HG03066 (cell line): ENCODE data around the gene ZNF362.

Experiments used
- ATAC-seq: cut with Tn5 transposase; IDR thresholded peaks from one replicate; pipeline ENCODE4 v1.9.1; 2021; ENCODE audit warnings: low read depth; ENCODE audit not compliant: unreplicated experiment

ZNF362 gene

DNA sequence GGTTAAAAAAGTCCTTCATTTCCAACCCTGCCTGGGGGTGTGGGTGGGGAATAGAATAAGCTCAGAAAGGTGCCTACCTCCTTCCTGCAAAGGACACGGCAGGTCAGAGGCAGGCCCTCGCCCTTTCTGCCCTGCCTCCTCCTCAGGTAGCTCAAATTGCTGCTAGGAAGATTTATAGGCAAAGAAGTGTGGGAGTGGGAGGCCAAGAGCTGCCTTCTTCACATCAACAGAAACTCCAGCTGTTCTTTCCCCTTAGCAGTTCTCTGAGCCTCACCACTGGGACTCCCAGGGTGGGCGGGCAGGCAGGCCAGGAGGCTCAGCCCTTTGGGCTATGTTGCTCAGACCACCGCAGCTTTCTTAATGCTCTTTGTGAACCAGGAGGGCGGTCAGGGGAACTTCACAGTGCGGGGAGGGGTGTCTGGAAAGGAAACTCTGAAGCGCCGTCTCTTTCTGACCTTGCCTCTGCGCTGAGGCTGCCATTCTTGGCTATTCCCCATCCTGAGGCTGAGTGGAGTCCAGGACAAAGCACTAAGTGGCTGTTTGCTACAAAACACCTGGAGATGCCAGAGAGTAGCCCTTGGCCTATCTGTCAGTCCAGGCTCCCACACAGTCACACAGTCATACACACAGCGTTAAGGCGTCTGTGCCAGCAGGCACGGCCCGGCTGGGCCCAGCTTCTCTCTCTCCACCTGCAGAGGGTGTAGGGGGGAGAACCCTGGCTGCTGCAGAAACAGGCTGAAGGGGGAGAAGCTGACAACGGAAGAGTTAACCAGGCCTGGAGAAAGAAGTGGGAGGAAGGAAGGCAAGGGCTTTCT is 67.6 kb downstream of the ZNF362 start:
- no peak for ATAC-seq

DNA sequence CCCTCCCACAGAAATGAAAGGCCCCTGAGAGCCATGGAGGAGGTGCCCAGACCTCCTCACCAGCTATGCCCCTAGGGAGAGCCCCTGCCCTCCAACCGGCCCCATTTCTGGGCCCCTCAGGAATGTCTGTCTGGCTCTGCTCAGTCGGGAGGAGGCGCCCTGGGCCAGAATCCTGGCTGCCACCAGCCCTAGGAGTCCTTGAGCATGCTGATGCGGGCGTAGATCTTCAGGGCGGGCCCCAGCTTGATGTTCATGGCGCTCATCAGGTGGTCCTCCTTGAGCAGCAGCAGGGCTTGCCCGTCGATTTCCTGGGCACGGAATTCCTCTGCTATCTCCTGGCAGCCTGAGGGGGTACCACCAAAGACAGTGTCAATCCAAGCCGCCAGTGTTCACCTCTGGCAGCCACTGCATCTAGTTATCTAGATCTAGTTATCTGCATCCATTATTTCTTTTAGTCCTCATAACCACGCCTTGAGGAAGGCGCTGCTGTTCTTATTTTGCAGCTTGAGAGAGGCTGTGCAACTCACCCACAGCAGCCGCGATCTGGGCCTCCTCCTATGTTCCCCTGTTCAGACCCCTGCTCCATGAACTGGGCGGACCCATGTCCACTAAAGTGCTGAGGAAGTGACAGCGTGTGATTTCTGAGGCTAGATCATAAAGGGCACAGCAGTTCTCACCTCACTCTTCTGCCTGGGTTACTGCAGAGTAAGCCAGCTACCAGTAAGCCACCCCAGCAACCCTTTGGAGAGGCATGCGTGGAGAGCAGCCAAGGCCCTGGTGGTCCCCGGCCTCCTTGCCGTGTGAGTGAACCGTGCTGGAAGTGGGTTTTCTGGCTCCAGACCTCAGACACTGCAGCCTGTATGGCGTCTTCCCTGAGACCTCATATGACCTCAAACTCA is 68.6 kb downstream of the ZNF362 start:
- ATAC-seq: no peak

DNA sequence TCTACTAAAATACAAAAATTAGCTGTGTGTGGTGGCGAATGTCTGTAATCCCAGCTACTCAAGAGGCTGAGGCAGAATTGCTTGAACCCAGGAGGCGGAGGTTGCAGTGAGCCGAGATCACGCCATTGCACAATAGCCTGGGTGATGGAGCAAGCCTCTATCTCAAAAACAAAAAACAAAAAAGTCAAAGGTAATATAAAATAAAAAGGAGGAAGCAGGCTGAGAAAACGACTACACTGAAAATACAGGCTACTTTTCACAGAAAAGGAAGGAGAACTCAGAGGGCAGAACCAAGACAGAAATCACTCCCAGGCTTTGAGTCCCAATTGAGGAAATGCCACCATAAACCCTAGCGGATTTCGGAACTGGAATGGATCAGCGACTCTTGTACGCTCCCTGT is 70.5 kb downstream of the ZNF362 start:
- no peak for ATAC-seq

DNA sequence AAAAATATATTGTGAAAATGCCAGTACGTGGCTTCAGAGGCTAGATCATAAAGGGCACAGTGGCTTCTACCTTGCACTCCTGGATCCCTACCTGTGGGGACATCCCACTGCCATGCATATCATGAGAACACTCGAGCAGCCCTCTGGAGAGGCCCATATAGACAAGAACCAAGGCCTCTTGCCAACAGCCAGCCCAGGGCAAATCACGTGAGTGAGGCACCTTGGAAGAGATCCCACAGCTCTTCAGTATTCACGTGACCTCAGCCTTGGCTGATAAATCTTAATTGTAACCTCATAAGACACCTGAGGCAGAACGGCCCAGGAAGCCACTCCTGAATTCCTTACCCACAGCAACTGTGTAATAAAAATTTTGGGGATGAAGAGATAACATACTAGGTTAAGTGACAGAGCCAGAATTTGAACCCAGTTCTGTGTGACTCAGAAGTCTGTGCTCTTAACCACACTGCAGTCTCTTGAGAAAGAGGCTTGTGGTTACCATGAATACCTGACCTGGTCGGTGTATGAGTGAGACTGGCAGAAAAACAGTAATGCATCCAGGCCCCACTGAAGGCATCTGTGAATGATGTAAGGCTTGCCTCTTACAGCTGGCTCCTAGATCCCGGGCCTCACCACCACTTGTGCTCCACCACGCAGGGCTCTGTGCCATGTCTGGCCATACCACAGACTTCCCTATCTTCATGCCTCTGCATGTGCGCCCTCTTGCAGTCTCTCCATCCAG is 71.5 kb downstream of the ZNF362 start:
- ATAC-seq: no peak

DNA sequence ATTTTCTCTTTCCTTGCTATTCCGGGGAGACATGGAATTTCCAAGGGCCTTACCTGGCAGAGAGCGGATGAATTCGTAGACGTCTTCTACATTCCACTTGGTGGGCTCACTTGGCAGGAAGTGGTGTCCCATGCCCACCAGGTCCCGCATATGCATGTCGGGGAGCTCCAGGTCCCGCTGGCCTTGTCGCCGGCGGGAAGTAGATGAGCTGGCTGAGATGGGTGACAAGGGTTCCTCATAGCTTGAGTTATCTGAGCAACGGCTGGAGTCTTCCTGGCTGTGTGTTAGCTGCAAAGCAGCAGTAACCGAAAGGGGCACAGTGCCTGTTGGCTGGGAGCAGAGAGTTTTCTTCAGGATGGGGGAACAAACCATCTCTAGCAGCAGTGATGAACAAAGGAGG is 72.5 kb downstream of the ZNF362 start:
- no peak for ATAC-seq

DNA sequence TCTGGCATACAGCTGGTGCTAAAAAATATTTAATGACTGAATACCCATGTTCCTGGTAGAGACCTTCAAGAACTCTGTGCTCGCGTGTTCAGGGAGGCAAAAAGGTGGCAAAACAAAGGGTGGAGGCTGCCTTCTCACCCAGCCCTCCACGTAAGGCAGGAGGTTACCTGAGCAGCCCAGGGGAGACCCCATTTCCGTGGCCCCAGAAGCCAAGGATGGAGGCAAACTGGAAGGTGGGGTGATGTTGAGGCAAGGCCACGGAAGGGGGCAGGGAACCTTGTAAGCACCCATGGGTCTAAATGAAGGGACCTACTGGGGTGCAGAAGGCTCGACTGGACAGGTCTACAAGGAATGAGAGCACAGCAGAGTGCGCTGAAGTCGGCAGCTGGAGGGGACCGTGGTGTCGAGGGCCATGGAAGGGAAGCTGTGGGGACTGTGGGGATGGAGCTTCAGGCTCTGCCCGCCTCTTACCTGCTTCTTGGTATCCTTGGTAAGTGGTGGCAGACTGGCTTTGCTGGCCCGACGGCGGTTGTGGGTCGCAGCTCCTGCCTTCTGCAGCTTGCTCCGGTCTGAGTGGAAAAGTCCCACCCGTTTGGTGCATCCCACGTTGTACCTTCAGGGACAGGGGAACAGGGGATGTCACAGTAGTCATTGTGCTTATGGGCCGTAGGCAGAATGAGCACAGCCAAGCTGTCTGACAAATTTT is 73.5 kb downstream of the ZNF362 start:
- no peak for ATAC-seq

DNA sequence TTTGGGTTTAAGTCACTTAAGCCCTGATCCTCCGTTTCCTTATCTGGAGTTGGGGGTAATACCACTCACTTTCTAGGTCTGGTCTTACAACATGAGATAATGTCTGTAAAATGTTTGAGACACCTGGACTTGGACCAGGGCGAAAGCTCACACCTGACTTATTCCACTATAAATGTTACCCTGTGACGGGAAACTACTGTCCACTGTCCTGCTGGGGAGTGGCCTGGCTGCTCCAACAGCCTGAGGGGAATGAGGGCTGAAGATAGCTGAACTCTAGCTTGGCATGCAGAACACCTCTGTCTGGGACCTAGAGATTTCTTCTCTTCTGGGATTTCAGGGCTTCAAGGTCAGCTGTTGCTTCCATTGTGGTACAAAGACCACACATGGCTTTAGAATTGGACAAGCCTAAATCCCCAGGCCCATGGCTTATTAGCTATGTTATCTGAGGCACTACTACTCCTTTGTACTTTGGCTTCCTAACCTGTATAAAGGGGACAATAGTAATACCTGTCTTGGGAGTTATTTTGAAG is 74.1 kb downstream of the ZNF362 start:
- no peak for ATAC-seq

DNA sequence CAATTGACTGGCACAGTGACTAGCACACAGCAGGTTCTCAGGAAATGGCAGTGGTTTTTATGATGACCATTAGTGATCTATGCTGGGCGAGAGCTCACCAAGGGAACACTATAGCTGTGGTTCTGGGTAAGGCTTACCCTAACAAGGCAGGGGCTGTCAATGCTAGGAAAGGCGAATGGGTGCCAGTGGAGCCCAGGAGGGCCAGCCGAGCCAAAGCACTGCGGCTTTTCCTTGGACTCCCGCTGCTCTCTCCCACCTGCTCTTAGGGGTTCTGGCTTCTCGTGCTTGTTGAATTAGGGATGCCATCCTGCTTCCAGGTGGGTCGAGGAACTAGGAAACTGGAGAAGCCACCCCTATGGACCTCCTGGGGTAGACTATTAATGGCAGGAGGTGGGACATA is 74.6 kb downstream of the ZNF362 start:
- ATAC-seq: no peak

DNA sequence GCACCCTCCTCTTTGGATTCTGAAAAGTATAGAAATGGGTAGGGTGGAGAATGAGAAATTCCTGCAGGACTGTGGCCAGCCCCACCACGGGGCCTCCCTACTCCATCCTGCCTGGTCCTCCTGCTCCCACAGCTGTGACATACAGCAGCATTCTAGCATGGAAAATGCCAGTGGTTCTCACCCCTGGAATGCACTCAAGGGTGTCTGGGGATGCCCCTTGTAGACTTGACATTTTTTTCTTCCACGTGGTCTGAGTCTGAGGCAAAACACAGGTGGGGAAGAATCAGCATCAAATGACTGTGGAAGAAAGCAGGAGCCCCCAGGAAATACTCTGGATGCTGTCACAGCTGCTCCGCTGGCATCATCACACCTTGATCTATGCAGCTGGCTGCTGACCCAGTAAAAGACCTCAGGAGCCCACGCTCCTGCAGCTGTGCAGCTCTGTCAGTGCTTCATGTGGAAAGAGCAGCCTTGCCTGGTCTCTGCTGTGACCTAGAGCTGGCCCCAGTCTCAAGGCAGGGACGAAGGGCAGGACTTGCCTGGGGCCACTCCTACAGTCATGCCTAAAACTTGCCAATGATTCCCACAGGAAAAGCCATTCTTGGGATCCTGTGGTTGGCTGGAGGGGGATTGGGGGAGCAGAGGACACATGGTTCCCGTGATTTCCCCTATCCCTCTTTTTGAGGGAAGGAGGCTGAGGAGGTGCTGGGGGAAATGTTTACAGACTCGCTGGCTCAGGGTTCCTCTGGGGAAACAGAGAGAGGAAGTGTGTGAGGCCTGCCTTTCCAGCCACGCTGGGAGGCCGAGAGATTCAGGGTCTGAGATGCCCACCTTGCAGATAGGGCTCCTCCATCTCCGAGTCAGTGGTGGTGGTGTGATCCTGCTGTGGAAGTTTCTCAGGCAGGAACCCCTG is 75.4 kb downstream of the ZNF362 start:
- ATAC-seq: no peak

DNA sequence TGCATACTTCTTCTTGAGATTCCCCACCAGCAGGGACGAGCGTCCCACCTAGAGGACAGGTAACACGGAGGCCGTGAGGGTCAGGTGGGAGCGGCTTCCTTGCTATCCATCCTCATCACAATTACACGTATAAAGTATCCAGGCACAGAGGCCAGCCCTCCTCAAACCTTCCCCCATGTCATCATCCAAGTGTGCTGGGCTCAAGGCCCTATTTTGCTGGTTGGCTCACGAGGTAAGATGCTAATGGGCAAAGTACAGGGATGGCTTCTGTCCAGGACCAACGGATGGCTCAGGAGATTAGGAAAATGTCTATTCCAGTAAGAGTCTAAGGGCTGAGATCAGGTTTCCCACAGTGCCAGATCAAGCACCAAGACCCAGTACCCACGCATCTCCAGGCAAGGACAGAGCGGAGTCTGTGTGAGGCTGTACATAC is 76.1 kb downstream of the ZNF362 start:
- ATAC-seq: no peak

DNA sequence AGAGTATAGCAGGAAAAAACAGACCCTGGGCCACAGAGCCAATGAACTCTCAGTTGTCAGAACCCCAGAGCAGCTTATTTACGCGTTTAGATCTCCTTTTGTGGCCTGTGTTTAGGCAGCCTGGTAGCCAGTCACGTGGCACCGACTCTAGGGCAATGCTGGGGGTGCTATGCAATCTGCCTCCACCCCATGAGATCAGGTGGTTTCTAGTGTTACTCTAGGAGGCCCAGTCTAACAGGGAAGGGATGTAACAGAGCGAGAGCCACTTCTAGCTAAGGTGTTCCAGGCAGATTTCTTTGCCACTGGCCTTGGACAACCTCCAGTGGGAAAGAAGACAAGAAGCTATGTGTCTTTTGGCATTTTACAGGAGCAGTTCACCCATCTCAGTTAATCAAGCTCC is 76.6 kb downstream of the ZNF362 start:
- ATAC-seq: no peak

DNA sequence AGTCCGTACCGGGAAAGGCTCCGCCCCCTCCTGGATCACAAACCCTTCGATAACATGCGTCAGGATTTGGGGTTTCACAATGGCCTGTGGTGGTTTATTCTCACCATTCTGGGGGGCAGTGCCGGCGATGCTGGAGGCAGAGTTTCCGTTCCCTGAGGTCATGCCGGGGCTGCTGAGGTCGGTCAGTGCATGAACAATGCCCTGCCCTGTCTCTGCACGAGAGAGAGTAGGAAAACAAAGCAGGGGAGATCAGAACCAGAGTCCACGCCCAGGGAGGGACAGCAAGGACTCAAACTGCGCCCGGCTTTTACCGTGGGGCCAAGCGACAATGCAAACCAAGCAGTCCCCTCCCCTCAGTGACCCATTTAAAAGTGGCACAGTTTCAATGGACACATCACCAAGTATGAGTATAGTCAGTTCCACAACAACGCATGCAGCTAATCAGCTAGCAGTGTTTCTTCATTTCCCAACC is 77.8 kb downstream of the ZNF362 start:
- ATAC-seq: no peak

DNA sequence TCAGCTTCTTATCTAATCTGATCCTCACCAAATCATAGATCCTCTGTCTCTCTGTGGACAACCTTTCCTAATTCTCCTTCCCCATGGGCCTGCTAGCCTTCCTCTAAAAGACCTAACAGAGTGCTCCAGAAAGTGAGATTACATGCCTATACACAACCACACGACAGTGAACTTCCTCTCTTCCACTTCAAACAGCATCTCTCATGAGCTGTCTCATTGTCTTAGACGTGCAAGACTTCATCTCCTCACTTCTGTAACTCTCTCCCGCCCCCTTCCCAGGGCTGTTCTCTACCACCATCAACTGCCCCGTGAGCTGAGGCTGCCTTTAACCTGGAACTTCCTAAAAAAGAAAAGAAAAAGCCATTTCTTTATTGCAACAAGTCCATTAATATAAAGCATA is 78.7 kb downstream of the ZNF362 start:
- no peak for ATAC-seq

DNA sequence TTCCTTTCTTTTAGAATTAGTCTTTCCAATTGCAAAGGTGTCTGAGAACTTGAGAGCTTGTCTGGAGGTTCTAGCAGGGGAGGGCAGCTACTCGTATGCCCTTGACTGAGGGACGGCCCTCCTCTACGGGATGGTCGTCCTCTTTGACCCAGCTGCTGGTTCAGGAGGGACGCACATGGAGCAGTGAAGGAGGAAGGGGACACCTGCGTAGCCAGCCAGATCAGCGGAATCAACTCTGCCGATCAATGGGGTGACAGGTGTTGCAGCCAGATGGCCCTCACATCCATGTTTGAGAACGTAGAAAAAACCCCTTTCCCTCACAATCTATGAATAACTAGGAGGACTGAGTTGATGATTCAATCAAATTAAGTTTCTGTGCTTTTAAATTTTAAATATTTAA is 80.3 kb downstream of the ZNF362 start:
- ATAC-seq: no peak

DNA sequence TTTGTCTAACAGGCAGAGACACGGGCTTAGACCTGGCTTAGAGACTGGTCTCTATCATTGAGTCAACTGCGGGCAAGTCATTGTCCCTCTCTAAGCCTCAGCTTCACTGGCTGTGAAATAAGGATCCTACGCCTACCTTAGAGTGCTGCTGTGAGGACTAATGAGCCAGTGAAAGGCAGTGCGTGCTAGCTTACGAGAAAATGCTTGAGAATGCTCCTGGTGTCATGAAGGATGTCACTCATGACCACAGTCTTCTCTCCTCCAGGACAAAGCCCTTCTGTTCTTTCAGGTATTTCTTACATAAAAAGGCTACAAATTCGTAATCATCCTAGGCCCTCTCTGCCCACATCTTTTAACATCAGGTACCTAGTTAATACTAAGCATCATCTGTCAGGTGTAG is 81.1 kb downstream of the ZNF362 start:
- no peak for ATAC-seq

DNA sequence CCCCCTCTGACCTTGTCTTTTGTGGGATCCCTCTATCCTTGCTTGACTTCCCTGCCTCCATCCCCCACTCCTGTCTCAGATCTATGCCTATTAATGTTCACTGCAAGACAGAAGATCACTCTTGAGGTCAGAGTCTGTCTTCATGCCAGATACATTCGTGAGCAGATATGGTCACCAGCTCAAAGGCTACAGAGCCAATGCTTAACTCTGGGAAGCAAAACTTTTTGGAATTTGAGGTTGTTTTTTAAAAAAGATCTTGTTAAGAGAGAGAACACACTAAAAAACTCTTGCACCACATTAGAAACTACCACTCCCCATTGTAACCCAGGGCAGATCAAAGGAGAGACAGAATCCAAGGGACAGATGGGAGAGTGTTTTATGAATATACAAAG is 81.8 kb downstream of the ZNF362 start:
- no peak for ATAC-seq

DNA sequence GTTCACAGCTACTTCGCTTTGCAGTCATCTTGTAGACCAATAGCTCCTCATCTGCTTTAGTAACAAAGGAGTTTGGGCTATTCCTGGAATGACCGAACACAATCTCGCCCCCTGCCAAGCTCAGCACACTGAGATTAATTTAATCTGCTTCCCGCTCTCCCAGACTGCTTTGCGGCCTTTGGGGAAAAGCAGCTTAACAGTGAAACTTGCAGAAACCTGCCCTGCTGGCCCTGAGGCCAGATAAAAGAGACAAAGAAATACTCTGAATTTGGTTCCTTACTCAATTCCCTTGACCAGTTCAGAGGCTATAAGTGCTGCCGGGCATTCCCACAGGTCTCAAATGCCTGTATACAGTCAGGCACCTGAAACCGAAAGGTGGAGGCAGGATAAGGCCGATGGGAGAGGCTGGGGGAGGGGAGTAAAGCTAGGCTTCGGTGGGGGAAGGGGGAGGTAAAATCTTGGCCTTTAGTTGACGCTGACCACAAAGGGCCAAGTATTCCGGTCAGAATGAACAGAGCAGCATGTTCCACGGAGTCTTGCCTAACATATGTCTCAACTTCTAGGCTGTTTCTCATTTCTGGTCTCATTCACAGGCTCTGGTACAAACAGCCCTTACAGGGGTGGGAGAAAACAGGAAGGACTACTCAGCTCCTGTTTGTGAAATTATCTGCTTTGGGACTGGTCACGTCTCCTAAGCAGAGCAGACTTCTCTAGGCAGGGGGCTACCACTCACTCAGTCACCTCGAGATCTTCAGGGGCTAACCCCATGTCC is 82.3 kb downstream of the ZNF362 start:
- ATAC-seq: no peak

DNA sequence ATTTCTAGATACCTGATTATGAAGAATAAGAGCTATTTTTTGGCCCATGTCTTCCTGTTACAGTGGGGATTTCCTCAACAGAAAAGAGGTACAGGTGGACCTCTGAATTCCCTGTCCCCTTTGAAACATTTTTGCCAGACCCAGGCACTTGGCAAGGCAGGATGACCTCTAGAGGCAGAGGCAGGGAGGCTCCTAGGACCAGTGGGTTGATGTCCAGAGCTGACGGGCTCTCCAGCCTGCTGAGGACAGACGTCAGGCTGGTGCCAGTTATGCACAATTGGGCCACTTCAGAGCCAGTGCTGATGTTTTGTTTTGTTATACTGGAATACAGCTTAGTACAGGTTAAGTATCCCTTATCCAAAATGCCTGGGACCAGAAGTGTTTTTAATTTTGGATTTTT is 83.1 kb downstream of the ZNF362 start:
- no peak for ATAC-seq
